Smooth muscle cell of the brain vasculature (primary cell): ENCODE results near the gene GPAT3.
"Not testable (repeated sequence)": the region's sequence is repeated elsewhere in the genome, so short reads cannot be mapped to it uniquely, and the experiment has no call there.

Source experiments
- DNase-seq: peaks from one replicate; pipeline ENCODE4 v3.0.0-alpha.2; 2012; ENCODE audit warnings: low read depth, low spot score

The GPAT3 gene

DNA sequence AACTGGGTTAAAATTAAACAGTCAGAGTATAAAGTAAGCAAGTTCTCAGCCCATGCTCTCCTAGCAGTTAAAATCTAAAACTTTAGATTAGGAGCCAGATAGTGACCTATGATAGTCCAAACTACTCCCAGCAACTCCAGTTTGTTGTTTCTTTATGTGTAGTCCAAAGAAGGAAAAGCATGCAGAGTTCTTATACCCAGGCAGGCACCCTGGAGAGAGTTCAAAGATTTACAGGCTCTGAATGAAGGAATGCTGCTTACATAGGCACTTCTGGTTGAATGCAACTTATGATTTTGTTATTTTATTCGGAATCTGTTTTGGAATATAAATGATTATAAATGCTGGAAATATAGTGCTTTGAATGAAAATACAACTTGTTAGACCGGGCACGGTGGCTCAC is 67.2 kb downstream of the GPAT3 start:
- peak; percentile 66 for DNase-seq

DNA sequence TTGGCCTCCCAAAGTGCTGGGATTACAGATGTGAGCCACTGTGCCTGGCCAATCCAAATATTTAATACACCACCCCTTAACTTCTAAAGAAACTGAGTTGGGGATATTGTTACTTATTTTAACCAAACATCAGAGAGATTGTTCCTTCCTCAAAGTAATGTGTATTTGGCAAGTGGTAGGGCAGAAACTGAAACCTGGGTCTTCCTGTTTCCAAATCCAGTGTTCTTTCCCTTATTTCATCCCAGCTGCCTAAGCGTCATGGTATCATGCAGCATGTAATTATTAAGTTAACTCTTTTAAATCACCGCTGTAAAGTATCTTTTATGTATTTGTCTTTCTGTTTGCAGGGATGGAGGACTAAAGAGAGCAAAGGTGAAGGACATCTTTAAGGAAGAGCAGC is 68.4 kb downstream of the GPAT3 start:
- no peak for DNase-seq

DNA sequence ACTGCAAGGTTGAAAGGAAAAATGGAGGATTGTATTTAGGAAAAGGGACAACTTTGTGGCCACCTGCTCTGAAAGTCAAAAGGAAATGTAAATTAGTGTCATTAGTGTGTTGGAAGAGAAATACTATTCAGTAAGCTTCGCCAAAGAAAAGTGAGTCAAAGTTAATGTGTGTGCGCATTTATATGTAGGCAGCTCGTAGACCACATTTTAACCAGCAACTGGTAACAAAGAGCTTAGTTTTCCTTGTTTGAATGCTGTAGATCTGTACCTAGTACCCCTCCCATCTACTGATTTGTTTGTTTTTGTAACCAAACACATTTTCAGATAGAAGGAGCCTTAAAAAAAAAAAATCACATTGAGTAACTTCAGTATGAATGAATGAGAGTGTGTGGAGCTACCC is 69.3 kb downstream of the GPAT3 start:
- DNase-seq, result no peak

DNA sequence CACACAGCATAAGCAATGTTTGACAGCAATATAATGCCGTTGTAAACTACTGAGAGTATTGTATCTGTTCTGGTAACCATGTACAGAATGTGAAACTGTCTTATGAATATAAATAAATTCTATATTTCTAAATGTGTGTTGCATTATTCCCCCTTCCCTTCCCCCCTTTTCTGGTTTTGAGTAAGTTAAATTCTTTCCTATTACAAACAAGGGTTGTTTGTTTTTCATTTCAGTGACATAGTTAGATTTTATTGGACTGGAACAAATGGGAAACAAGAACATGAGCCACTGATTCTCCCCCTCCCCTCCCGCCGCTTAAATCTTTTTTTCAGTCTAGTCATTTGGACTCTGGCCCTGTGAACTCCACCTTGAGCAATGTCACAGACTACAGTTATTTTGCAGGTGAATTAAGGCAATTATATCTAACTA is 69.8 kb downstream of the GPAT3 start:
- no peak for DNase-seq

DNA sequence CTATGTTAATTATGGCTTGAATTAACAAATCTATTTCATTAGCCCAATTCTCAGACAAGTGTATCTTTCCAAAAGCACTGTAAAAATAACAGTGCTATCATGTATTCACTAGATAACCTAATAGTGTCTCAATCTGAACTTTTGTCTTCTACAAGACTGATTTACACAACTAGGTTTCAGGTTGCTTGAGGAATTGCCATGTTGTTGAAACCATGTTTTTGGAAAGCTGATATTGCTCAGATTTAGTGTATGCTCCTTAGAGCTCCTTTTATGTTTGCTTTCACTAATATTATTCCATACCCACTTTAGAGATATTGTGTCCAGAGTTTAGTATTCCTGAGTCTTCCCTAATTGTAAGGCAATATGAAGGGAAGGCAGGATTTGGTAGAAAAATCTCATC is 70.6 kb downstream of the GPAT3 start:
- no peak for DNase-seq

DNA sequence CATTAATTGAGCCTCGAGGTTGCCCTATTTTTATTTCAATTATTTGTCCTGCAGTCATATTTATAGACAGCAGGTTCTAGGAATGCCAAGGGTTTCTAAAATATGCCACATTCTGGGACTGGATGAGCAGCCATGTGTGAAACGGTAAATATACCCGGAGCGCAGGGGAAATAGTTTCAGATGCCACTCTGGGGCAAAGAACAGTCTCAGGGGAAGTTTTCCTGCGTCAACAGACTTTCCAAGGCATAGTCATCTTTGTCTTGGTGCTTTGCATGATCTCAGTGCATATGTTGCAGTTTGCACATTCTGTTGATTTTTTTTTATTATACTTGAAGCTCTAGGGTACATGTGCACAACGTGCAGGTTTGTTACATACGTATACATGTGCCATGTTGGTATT is 71.0 kb downstream of the GPAT3 start:
- no peak for DNase-seq

DNA sequence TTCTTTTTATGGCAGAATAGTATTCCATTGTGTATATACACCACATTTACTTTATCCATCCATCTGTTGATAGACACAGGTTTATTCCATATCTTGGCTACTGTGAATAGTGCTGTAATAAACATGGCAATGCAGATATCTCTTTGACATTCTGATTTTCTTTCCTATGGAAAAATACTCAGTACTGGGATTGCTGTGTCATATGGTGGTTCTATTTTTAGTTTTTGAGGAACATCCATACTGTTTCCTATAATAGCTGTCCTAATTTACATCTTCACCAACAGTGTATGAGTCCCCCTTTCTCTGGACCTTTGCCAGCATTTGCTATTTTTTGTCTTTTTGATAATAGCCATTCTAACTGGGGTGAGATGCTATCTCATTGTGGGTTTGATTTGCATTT is 73.5 kb downstream of the GPAT3 start:
- DNase-seq, result no peak

DNA sequence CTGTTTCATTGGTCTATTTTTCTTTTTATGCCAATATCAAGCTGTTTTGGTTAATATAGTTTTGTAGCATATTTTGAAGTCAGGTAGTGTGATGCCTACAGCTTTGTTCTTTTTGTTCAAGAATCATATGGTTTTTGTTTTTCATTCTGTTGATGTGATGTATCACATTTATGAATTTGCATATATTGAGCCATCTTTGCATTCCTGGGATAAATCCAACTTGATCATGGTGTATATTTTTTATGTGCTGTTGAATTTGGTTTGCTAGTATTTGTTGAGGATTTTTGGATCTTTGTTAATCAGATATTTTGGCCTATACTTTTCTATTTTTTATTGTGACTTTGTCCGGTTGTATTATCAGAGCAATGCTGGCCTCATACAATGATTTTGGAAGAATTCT is 74.8 kb downstream of the GPAT3 start:
- DNase-seq, result no peak

DNA sequence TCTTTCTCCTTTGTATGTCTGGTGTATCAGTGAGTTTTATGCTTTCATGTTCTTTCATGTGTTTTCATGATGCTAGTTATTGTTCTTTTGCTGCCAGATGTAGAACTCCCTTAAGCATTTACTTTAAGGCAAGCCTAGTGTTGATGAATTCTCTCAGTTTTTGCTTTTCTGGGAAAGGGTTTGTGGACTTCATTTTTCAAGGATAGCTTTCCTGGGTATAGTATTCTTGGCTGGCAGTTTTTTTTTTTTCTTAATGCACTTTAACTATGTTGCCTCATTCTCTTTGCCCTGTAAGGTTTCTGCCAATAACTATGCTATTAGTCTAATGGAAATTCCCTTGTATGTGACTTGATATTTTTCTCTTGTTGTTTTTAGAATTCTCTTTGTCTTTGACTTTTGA is 77.1 kb downstream of the GPAT3 start:
- no peak for DNase-seq

DNA sequence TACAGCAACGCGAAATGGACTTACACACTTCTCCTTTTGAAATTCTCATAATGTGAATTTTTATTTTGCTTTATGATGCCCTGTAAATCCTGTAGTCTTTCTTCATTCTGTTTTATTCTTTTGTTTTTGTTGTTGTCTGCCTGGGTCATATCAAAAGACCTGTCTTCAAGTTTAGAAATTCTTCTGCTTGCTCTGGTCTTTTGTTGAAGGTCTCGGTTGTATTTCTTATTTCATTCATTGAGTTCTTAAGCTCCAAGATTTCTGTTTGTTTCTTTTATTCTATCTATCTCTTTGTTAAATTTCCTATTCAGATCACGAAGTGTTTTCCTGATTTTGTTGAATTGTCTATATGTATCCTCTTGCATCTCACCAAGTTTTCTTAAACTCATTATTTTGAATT is 78.1 kb downstream of the GPAT3 start:
- DNase-seq, result no peak

DNA sequence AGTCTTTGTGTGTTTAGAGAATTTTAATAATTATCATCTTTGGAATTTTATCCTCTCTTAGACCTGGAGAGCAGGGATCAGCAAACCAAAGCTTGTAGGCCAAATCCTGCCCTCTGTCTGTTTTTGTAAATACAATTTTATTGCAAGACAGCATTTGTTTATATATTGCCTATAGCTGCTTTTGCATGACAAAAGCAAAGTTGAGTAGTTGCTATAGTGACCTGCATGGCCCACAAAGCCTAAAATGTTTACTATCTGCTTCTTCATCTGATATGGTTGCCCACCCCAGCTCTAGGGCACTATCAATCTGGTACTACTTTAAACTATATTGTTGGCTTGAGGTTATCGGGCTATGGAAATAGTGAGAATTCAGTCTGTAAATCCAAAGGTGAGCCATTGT is 80.3 kb downstream of the GPAT3 start:
- DNase-seq, result no peak

DNA sequence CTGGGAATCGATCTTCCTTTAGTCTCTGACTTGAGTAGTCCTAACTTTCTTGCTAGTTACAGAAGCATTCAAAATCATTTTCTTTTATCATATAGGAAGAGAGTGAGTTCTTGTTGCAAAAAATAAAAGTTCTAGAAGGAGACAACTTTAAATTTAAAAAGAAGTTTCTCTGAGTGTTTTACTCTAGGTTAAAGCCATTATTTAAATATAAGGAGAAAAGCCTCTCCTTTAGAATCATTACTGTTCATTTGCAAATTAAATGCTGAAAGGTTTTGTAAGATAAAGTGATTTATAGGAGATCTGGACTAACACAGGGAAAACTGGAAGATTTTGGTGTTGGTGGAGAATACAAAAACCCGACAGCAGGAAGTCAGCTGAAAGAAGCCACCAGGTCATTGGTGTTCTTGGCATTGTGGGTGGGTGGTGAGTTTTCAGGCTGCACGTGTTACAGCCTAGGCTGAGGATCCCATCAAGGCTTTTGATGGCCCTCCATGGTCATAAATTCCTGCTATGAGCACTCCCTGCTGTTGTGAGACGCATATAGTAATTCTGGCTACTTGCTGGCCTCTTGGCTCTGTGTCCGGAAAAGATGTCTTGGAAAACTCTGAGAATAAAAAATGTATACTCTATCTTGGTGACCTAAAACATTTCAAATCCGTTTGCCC is 81.6 kb downstream of the GPAT3 start:
- no peak for DNase-seq

DNA sequence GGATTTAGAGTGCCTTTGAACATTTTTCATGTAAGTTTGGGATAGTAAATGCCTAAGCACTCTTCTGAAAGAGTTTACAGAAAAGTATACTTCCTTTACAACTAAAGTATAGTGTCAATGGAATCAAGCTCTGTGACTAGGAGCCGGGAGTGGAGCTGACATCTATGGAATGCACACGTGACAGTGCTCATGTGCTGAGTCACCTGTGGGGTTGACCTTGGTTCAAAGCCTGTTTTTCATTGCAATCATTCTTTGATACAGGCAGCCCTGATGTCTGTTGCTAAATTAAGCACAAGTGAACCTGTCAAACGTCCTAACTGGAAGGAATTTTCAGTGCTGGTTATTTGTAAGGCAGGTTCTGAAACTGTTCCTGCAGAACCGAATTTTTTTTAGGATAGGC is 82.5 kb downstream of the GPAT3 start:
- DNase-seq, result no peak

DNA sequence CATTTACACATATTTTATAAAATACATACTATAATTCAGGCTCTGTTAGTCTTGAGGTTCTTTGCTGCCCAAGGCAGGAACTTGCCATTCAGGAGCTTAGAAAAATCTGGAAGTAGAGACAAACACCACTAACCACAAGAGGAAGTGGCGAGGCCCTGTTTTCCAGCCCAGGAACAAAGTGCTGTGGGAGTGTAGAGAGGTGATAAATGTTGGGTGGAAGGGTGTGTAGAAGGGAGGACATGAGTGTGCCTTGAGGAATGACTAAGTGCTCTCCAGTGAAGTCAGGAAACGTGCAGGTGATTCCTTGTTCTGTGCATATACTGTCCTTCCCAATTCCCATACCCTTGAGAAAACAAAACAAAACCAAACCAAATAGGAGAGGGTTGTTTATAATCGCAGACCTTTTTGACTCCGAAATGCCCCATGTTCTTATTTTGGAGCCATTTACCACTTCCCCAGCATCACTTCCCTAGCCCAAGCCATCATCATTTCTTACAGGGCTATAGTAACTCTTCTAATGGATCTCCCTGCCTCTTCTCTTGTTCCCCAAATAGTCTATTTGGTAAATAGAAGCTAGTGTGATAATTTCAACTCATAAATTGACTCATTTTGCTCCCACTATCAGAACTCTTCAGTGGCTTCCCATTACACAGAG is 83.2 kb downstream of the GPAT3 start:
- DNase-seq, result no peak

DNA sequence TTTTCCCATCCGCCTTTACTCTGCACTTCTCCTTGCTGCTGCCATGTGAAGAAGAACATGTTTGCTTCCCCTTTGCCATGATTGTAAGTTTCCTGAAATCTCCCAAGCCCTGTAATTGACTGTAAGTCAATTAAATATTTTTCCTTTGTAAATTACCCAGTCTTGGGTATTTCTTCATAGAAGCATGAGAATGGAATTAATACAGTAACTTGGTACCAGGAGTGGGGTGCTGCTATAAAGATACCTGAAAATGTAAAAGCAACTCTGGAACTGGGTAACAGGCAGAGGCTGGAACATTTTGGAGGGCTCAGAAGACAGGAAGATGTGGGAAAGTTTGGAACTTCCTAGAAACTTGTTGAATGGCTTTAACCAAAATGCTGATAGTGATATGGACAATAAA is 86.2 kb downstream of the GPAT3 start:
- DNase-seq, result not testable (repeated sequence)

DNA sequence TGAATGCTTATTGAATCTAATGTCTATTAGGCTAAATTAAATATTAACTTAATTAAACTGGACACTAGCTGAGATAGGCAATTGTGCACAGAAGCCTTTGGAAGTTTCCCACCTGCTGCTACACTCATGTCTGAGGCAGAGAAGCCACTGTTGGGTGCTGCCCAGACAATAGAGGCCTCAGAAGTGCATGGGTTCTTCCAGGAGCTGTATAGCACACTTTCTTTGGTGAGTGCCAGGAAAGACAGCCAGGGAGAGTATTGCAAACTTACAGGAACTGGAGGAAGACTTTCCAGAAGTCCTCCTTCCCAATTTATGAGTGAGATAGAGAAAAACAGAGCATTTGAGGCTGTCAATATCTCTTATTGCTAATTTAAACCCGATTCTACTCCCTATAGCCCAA is 89.9 kb downstream of the GPAT3 start:
- no peak for DNase-seq

DNA sequence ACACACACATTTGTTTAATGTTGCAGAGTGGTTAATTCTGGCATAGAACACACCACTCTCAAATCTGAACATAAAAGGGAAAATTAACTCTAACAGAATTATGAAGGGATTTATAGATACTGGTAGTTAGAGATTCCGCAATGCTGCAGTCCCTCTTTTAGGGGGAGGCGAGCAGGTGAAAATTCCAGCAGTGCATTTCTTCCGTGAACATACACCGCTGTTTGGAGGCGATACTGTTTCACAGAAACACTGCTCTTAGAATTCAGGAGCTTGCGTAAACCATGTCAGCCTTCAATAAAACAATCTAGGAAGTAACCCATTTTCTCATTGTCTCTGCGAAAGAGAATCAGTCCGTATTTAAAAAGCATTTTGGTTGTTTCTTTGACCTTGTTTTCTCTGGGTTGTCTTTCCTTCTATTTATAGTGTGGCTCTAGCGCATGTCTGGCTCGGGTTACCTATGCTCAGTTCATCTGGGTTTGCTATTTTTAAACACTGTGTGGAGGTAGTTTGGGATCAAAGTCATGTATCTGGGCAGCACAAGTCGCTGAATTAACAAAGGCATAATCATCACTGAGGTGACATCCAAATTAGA is 90.4 kb downstream of the GPAT3 start:
- DNase-seq, result no peak

DNA sequence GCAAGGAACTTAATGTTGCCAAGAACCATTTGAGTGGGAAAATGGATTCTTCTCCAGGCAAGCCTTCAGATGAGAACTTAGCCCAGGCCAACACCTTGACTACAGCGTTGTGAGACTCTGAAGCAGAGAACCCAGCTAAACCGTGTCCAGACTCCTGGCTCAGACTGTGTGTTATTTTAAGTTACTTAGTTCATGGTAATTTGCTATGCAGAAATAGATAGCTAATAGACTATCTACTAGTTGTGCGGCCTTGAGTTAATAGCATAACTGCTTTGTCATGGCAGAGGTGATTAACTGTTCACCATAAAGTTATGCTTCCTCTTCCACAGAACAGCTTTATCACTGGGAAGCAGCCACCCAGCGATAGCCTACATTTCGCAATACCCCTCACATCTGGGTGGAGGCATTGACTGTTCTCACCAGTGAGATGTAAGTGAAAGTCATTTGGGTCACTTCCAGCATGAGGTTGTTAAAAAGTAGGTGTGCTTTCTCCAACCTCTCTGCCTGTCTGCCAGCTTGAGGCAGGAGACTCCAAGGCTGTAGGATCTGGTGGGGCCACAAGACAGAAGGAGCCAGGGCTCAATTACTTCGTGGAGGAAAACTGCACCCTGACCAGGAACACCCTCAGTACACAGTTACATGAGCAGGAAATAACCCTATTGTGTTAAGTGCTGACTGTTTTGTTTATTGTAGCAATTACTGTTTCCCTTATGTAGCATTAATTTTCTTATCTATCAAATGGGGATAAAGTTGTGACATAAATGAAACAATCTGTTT is 94.2 kb downstream of the GPAT3 start:
- no peak for DNase-seq

DNA sequence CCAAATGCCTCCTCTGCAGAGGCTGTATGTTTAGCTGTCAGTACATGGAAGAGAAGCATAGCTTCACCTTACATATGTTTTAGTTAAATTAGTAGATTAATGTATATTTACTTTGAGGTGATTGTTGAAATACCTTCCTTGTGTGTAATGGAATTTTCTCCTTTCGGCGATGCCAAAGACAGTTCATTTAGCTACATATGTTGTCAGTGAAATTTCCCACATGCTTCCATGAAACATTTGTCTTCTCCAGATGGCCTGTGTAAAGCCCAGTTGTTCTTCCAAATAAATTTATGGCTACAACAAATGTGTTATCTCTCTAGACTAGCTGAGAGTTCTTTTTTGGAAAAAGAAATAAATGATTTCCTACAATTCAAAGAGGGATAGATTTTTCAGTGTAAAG is 95.2 kb downstream of the GPAT3 start:
- DNase-seq, result no peak

DNA sequence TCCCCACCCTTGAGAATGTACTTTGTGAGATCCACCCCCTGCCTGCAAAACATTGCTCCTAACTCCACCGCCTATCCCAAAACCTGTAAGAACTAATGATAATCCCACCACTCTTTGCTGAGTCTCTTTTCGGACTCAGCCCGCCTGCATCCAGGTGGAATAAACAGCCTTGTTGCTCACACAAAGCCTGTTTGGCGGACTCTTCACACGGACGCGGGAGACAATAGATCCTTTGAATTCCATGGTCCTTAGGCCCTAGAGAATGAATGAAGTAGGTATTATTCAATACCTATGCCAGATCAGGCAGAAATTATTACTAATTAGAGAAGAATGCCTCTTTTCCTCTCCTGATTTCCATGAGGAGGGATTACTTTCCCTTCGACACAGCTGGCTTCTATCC is 101.0 kb downstream of the GPAT3 start:
- no peak for DNase-seq

DNA sequence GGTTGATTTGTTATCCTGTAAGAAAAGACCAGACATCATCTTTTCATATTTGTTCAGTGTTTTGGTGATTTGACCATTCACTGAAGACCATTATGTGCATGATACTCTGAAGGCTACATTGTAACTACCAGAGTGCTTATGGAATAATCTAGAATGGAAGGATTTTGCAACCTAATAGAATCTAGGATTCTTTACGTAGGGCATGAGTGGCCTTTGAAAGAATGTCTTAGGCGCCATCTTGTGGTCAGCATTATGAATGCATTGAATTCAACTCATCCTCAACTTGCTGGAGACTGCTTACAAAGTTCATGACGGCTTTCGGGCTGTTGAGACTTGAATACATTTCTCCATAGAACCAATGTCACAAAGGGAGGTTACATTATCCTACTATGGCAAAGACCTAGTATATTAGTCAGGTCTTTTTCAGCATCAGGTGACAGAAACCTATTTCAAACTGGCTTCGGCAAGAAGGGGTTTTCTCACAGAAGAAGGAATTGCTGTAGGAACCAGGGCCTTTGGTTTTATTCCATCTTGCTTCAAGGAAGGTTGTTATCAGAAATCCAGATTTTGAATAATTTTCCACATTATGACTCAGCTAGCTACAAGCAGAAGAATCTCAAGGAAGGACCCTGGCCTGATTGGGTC is 104.1 kb downstream of the GPAT3 start:
- DNase-seq, result peak; percentile 69

DNA sequence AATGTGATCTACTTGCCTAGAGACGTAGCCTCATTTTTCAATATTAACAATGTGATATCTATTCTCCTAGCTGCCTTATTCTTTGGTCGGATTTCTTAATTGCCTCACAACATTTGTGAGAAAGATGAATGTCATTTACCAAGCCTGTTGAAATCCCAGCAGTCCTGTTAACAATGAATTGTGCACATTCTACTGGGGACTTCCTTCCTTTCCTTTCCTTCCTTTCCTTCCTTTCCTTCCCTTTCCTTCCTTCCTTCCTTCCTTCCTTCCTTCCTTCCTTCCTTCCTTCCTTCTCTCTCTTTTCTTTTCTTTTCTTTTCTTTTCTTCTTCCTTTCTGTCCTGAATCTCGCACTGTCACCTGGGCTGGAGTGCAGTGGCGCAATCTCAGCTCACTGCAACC is 107.1 kb downstream of the GPAT3 start:
- no peak for DNase-seq
